GM21528 (cell line): ENCODE results near the gene GCLC.
"Not testable (repeated sequence)": the region's sequence is repeated elsewhere in the genome, so short reads cannot be mapped to it uniquely, and the experiment has no call there.

ENCODE experiments used
- ATAC-seq: cut with Tn5 transposase; IDR thresholded peaks from one replicate; pipeline ENCODE4 v1.9.1; 2021; ENCODE audit warnings: mild to moderate bottlenecking, moderate library complexity; ENCODE audit not compliant: unreplicated experiment, low FRiP score

The GCLC gene

GRCh38 chr6:53564401-53565065 lies 19.6 kb upstream of the GCLC start:
- ATAC-seq, result no peak

GRCh38 chr6:53556986-53557715 lies 12.2 kb upstream of the GCLC start:
- no peak for ATAC-seq

- not testable (repeated sequence) for ATAC-seq
Observed at GRCh38 chr6:53553600-53553999, 8.7 kb upstream of the GCLC start.

GRCh38 chr6:53551681-53552080 lies 6.8 kb upstream of the GCLC start:
- ATAC-seq, result not testable (repeated sequence)

GRCh38 chr6:53547811-53548496 lies 3.1 kb upstream of the GCLC start:
- ATAC-seq, result peak; percentile 70

GRCh38 chr6:53547166-53547810 lies 2.4 kb upstream of the GCLC start:
- peak; percentile 20 for ATAC-seq

GRCh38 chr6:53546281-53546680 lies 1.4 kb upstream of the GCLC start:
- ATAC-seq, result no peak

GRCh38 chr6:53544217-53544469 lies 758 bp downstream of the GCLC start:
- ATAC-seq, result no peak

GRCh38 chr6:53543359-53544216 lies 1.3 kb downstream of the GCLC start:
- no peak for ATAC-seq

GRCh38 chr6:53541900-53542299 lies 3.0 kb downstream of the GCLC start:
- no peak for ATAC-seq

- ATAC-seq, result no peak
Observed at GRCh38 chr6:53540129-53540692, 4.7 kb downstream of the GCLC start.

- no peak for ATAC-seq
Observed at GRCh38 chr6:53539561-53539960, 5.3 kb downstream of the GCLC start.

- ATAC-seq, result no peak
Observed at GRCh38 chr6:53536561-53536960, 8.3 kb downstream of the GCLC start.

GRCh38 chr6:53532942-53533341 lies 12.0 kb downstream of the GCLC start:
- ATAC-seq, result no peak

- ATAC-seq, result no peak
Observed at GRCh38 chr6:53532061-53532797, 12.7 kb downstream of the GCLC start.

GRCh38 chr6:53530780-53531386 lies 14.0 kb downstream of the GCLC start:
- ATAC-seq, result no peak

- ATAC-seq, result no peak
Observed at GRCh38 chr6:53530346-53530745, 14.6 kb downstream of the GCLC start.

- no peak for ATAC-seq
Observed at GRCh38 chr6:53529324-53530036, 15.4 kb downstream of the GCLC start.
